Measurements from ENCODE around the gene MRPS18B. TPM values are rescaled to one million over a fixed set of nuclear protein-coding genes. Genes with fewer than 3 reads are reported as not detected.

MRPS18B gene
- total and polyA plus RNA-seq, 2 of the 4 experiments (the other 2 are of a cell fraction): 51.2 to 82.3 TPM

DNA sequence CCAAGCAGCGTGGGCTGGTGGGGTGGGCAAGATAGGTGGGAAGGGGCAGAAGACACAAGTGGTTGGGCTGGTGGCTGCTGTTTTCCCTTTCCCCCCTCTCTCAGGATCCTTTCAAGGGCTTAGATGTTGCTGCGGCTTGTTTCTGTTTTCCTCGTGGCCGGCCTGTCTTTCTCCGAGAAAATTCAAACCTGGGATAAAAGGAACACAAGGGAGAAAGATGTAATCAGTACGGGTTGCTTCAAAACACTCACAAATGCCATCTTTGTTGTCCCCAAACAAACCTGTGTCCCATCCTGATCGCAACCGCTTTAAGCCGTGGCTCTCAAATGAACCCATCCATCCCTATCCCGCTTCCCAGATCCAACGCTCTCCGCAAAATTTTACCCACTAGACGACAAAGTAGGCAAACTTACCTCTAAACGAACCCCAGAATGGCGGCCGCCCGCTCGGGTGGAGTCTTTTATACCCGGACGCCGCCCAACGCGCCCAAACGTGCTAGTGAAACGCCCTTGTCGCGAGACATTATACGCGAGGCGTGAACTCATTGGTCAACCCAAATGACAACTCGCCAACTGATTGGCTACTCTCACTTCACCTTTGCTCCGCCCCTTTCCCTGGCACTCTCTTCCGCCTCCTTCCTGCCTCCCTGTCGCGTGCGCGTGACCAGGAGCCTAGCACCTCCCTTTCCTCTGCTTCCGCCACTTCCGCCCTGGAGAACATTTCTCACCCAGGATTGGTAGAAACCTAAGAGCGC, 652 bp upstream of the MRPS18B start, which contains the start of gene PPP1R10:
Gene PPP1R10 (minus strand): TSS at position 433 of the 754 bp plus-strand sequence. CDS start 7,299 bp downstream, outside the sequence.
- Histone ChIP-seq H3K27ac (ENCODE audit: insufficient read depth, low read length) (peak within 1 kb of the TSS; percentile 91), H3K23ac (ENCODE audit: low read depth, low read length) (peak within 1 kb of the TSS; percentile 99), H3K4me3 (ENCODE audit: insufficient read depth, low read depth, low read length) (peak within 1 kb of the TSS; percentile 73), H3K4me1 (ENCODE audit: control insufficient read depth, insufficient read depth, low read length) (peaks cover 6% of the 10 kb centered on the region), H3K14ac (replicated peaks; ENCODE audit: low read depth, low read length) (peak within 1 kb of the TSS; percentile 99), H2AK9ac (replicated peaks; ENCODE audit: low read depth, low read length, poor library complexity) (peak within 1 kb of the TSS; percentile 100), H2BK15ac (ENCODE audit: low read depth, low read length) (peak within 1 kb of the TSS; percentile 88), H3K9me1 (ENCODE audit: insufficient read depth, low read length) (peaks cover 7% of the 10 kb centered on the region), H4K91ac (ENCODE audit: insufficient read depth, low read depth, low read length) (peak within 1 kb of the TSS; percentile 99), H2BK20ac (ENCODE audit: low read depth, low read length) (peak within 1 kb of the TSS; percentile 96), H3K4me2 (ENCODE audit: low read depth, low read length) (peak within 1 kb of the TSS; percentile 96), H2BK120ac (ENCODE audit: low read depth, low read length) (peak within 1 kb of the TSS; percentile 96), H4K5ac (ENCODE audit: low read depth, low read length) (peak within 1 kb of the TSS; percentile 97), H3K79me1 (ENCODE audit: low read depth in 1 of 2, low read length in 2 of 2) (peaks cover 20 to 46% of the 10 kb centered on the region in 2 experiments), H3K36me3 (ENCODE audit: control insufficient read depth, insufficient read depth, low read length) (peaks cover 15% of the 10 kb centered on the region), H3K27me3 (ENCODE audit: control insufficient read depth, insufficient read depth, low read length) (no peaks in the 10 kb centered on the region), H2AK5ac (ENCODE audit: low read depth, low read length) (peak within 1 kb of the TSS; percentile 99), H2BK5ac (ENCODE audit: low read depth, low read length, poor library complexity, severe bottlenecking) (peak within 1 kb of the TSS; percentile 92), H4K8ac (ENCODE audit: low read depth in 2 of 2, low read length in 2 of 2) (peak within 1 kb of the TSS; percentile 87 to 100), H3K9ac (ENCODE audit: low read depth, low read length) (peak within 1 kb of the TSS; percentile 99), H3K18ac (ENCODE audit: low read depth, low read length) (peak within 1 kb of the TSS; percentile 91), H4K20me1 (ENCODE audit: insufficient read depth, low read length) (peaks cover 31% of the 10 kb centered on the region), H3K4ac (ENCODE audit: low read depth, low read length) (peak within 1 kb of the TSS; percentile 99), H3K9me3 (ENCODE audit: control insufficient read depth, insufficient read depth, low read length) (no peaks in the 10 kb centered on the region), H3K56ac (ENCODE audit: extremely low read depth, insufficient read depth, low read length) (peak within 1 kb of the TSS; percentile 100), H2AFZ (replicated peaks; ENCODE audit: low read length, poor library complexity) (peak within 1 kb of the TSS; percentile 90)
- CTCF ChIA-PET: no interaction called here
- TF ChIP-seq MAFK (IDR thresholded peaks at IDR 0.05; ENCODE audit: low read depth, low read length) (no peak), POLR2A (IDR thresholded peaks at IDR 0.05; ENCODE audit: low read depth, low read length) (peak; percentile 99), MAZ (IDR thresholded peaks at IDR 0.05; ENCODE audit: borderline replicate concordance, low read depth, low read length) (0 out of 2 replicates have a peak, but pooled peaks have one; percentile 6), CHD1 (IDR thresholded peaks at IDR 0.05; ENCODE audit: low read depth, low read length) (peak; percentile 100), SMC3 (IDR thresholded peaks at IDR 0.05; ENCODE audit: low read depth, low read length) (no peak), BHLHE40 (IDR thresholded peaks at IDR 0.05; ENCODE audit: low read depth, low read length) (peak; percentile 98)
- TF ChIP-seq, protein P1, sequence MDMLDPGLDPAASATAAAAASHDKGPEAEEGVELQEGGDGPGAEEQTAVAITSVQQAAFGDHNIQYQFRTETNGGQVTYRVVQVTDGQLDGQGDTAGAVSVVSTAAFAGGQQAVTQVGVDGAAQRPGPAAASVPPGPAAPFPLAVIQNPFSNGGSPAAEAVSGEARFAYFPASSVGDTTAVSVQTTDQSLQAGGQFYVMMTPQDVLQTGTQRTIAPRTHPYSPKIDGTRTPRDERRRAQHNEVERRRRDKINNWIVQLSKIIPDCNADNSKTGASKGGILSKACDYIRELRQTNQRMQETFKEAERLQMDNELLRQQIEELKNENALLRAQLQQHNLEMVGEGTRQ (IDR thresholded peaks at IDR 0.05; ENCODE audit: low read depth, low read length): peak; percentile 81
- TF ChIP-seq, protein P2, sequence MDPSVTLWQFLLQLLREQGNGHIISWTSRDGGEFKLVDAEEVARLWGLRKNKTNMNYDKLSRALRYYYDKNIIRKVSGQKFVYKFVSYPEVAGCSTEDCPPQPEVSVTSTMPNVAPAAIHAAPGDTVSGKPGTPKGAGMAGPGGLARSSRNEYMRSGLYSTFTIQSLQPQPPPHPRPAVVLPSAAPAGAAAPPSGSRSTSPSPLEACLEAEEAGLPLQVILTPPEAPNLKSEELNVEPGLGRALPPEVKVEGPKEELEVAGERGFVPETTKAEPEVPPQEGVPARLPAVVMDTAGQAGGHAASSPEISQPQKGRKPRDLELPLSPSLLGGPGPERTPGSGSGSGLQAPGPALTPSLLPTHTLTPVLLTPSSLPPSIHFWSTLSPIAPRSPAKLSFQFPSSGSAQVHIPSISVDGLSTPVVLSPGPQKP (IDR thresholded peaks at IDR 0.05; ENCODE audit: borderline replicate concordance, low read depth, low read length): no peak
- POLR2A ChIA-PET (ENCODE audit: unreplicated experiment): interaction anchor here (0.6 to 1.0 kb wide), 2 partner anchors 9 to 48 kb away, joined by 4 to 5 read pairs; partner anchors contain the start of gene ATAT1
- ATAC-seq (ENCODE audit: low read depth) (peak; percentile 82), DNase-seq (peak; percentile 100)
- dilution Hi-C loops (cut with HindIII; ENCODE audit: low sequenced_read_pairs, unreplicated experiment): no loop called here
- intact Hi-C loops (cut with micrococcal nuclease): loop anchor here (2.0 kb wide), 1 partner anchor 104 kb away; the partner anchor contains the start of gene TUBB
- in situ Hi-C loops (cut with MboI; ENCODE audit: low sequenced_read_pairs): no loop called here
- BruUV-seq (replicated peaks): TSS peak; percentile 84
- WGBS, 2 experiments (ENCODE audit: extremely low coverage in 2 of 2, insufficient read length in 1 of 2): 0% methylated on average over 19 of the region's 40 CpGs; no CpG with 5 or more reads in 1 of the 2 experiments

All from IMR-90 (cell line).